T-cell (primary cell): Measurements from ENCODE around the gene NRBF2. TPM values are rescaled to one million over a fixed set of nuclear protein-coding genes. Genes with fewer than 3 reads are reported as not detected.
"Not testable (repeated sequence)": the region's sequence is repeated elsewhere in the genome, so short reads cannot be mapped to it uniquely, and the experiment has no call there.

ENCODE experiments used
- ATAC-seq, 4 experiments: fragments of 200-7000 bp in 3 of 4; fragments of 150-1000 bp in 1 of 4; cut with Tn5 transposase; replicated peaks in 1 of 4; 1 replicate in 3 of 4; 2 replicates in 1 of 4; pipeline ENCODE4 v1.10.0; 2021; ENCODE audit warnings: moderate library complexity in 3 of 4, mild to moderate bottlenecking in 2 of 4, moderate number of reproducible peaks in 1 of 4
- CTCF ChIA-PET, 2 donors: fragments of 300-600 bp; sonication (Branson Sonifier 250); formaldehyde crosslinking; loops; one replicate each; lab custom pipeline; 2022; ENCODE audit warnings: antibody characterized with exemption in 2 of 2; lab: Charles Lee
- POLR2A ChIA-PET, 2 donors: fragments of 300-600 bp; sonication (Branson Sonifier 250); formaldehyde crosslinking; loops; one replicate each; lab custom pipeline; 2022; ENCODE audit warnings: antibody characterized with exemption in 2 of 2; lab: Charles Lee
- DNase-seq, 35 experiments: peaks; one replicate each; pipeline versions ENCODE4 v3.0.0 to v3.0.0-alpha.2; 2013 to 2023
- H3K27ac ChIP-seq: one replicate; pipeline ENCODE4 v1.5.1; 2013; ENCODE audit warnings: low read length
- H3K27me3 ChIP-seq, 2 experiments: replicated peaks in 1 of 2; 1 replicate in 1 of 2; 2 replicates in 1 of 2; pipeline versions ENCODE4 v1.6.1 to v1.7.0; 2013; ENCODE audit warnings: low read length in 1 of 2, mixed read lengths in 1 of 2; ENCODE audit not compliant: control insufficient read depth in 2 of 2, insufficient read depth in 2 of 2; ENCODE audit errors: extremely low read depth in 1 of 2
- H3K36me3 ChIP-seq, 2 donors: 1 replicate in 1 of 2; 2 replicates in 1 of 2; pipeline versions ENCODE4 v1.6.1 to v1.7.0; 2013; ENCODE audit warnings: low read length in 1 of 2; ENCODE audit not compliant: control insufficient read depth in 2 of 2, insufficient read depth in 1 of 2; ENCODE audit errors: extremely low read depth in 1 of 2
- H3K4me1 ChIP-seq, 2 experiments: 1 replicate in 1 of 2; 2 replicates in 1 of 2; pipeline versions ENCODE4 v1.6.1 to v1.7.0; 2013; ENCODE audit warnings: low read length in 2 of 2, mixed read lengths in 1 of 2; ENCODE audit not compliant: insufficient read depth in 2 of 2, control insufficient read depth in 1 of 2; ENCODE audit errors: extremely low read depth in 1 of 2
- H3K4me3 ChIP-seq, 2 donors: 1 replicate in 1 of 2; 2 replicates in 1 of 2; pipeline versions ENCODE4 v1.5.1 to v1.7.0; 2013; ENCODE audit warnings: mild to moderate bottlenecking in 2 of 2, low read length in 1 of 2, moderate library complexity in 1 of 2; ENCODE audit not compliant: control insufficient read depth in 1 of 2; ENCODE audit errors: extremely low read depth in 1 of 2
- H3K9me3 ChIP-seq: 2 replicates; pipeline ENCODE4 v1.7.0; 2013
- H3K27ac Mint-ChIP-seq, 2 donors: one replicate each; pipeline ENCODE4 v1.8.0; 2020 to 2021; ENCODE audit warnings: mild to moderate bottlenecking in 2 of 2, mixed read lengths in 2 of 2
- H3K27me3 Mint-ChIP-seq, 2 donors: one replicate each; pipeline ENCODE4 v1.8.0; 2021 to 2022; ENCODE audit warnings: mixed read lengths in 2 of 2
- H3K36me3 Mint-ChIP-seq: one replicate; pipeline ENCODE4 v1.8.0; 2021; ENCODE audit warnings: mixed read lengths
- H3K4me1 Mint-ChIP-seq, 3 donors: one replicate each; pipeline ENCODE4 v1.8.0; 2020 to 2022; ENCODE audit warnings: mixed read lengths in 3 of 3, mild to moderate bottlenecking in 1 of 3
- H3K4me3 Mint-ChIP-seq, 3 donors: one replicate each; pipeline ENCODE4 v1.8.0; 2020 to 2022; ENCODE audit warnings: mild to moderate bottlenecking in 3 of 3, mixed read lengths in 3 of 3, moderate library complexity in 3 of 3
- H3K9me3 Mint-ChIP-seq, 3 donors: one replicate each; pipeline ENCODE4 v1.8.0; 2020 to 2022; ENCODE audit warnings: mixed read lengths in 3 of 3
- WGBS: methylation state at CpG from one replicate; pipeline ENCODE4 v1.1.5; 2013; ENCODE audit warnings: missing lambda C conversion rate; ENCODE audit not compliant: insufficient coverage; 5-methylcytosine and 5-hydroxymethylcytosine counted together
- total RNA-seq, 35 experiments: library from RNA in 6 of 35; stranded (reverse) in 6 of 35; fragments of 120-200 nt in 1 of 35; gene quantifications; one replicate each; pipeline versions ENCODE4 v1.2.1 to v1.2.4 and lab custom pipeline; 2013 to 2026

NRBF2 gene
- total RNA-seq, 5 donors from 2014 or later (not counting 1 experiment from before 2014, with no cell fraction given) = 14.8 to 18.5 (median 17.2) TPM

- H3K4me3 Mint-ChIP-seq = no peak overlapping the region
- H3K27ac Mint-ChIP-seq = no peak overlapping the region
- Histone ChIP-seq H3K27me3 (peaks cover 0 to 9% of the 10 kb centered on the region in 2 experiments), H3K4me1 (no peaks in the 10 kb centered on the region), H3K4me3 (no peak overlapping the region), H3K9me3 (no peaks in the 10 kb centered on the region), H3K27ac (no peak overlapping the region), H3K36me3 (no peaks in the 10 kb centered on the region)
- no peaks in the 10 kb centered on the region for H3K36me3 Mint-ChIP-seq
- DNase-seq = no peak
- no peaks in the 10 kb centered on the region for H3K4me1 Mint-ChIP-seq
- POLR2A ChIA-PET = no interaction called here
- peaks cover 11 to 25% of the 10 kb centered on the region in 2 donors for H3K27me3 Mint-ChIP-seq
- H3K9me3 Mint-ChIP-seq = no peaks in the 10 kb centered on the region
- ATAC-seq = no peak
- CTCF ChIA-PET = interaction anchor here (0.6 to 0.7 kb wide), 2 partner anchors 608 to 1077 kb away, joined by 3 read pairs; no protein-coding TSS in a partner anchor
- WGBS = no CpG with 5 or more reads among the region's 2 CpGs
These were observed 38.7 kb upstream of the NRBF2 start for GRCh38 chr10:63094405-63094804.

- CTCF ChIA-PET = interaction anchor here (0.6 to 0.7 kb wide), 2 partner anchors 607 to 1078 kb away, joined by 3 read pairs; no protein-coding TSS in a partner anchor
- WGBS = no CpG with 5 or more reads among the region's 1 CpG
- H3K4me1 Mint-ChIP-seq = no peaks in the 10 kb centered on the region
- DNase-seq (no peak), ATAC-seq (no peak)
- no peak overlapping the region for H3K4me3 Mint-ChIP-seq
- H3K9me3 Mint-ChIP-seq = no peaks in the 10 kb centered on the region
- H3K36me3 Mint-ChIP-seq = no peaks in the 10 kb centered on the region
- Histone ChIP-seq H3K9me3 (no peaks in the 10 kb centered on the region), H3K27ac (no peak overlapping the region), H3K36me3 (no peaks in the 10 kb centered on the region), H3K4me3 (no peak overlapping the region), H3K4me1 (no peaks in the 10 kb centered on the region), H3K27me3 (peaks cover 0 to 9% of the 10 kb centered on the region in 2 experiments)
- POLR2A ChIA-PET = no interaction called here
- H3K27ac Mint-ChIP-seq = no peak overlapping the region
- H3K27me3 Mint-ChIP-seq = peaks cover 9 to 25% of the 10 kb centered on the region in 2 donors
These were observed 38.2 kb upstream of the NRBF2 start for GRCh38 chr10:63094881-63095280.

GRCh38 chr10:63099734-63100133, 33.4 kb upstream of the NRBF2 start:
- no peaks in the 10 kb centered on the region for H3K9me3 ChIP-seq
- H3K36me3 Mint-ChIP-seq = no peaks in the 10 kb centered on the region
- CTCF ChIA-PET = interaction anchor here (0.5 to 1.1 kb wide), 2 partner anchors 68 to 489 kb away, joined by 3 to 4 read pairs; no protein-coding TSS in a partner anchor

GRCh38 chr10:63101091-63101490, 32.0 kb upstream of the NRBF2 start:
- DNase-seq, H3K27ac ChIP-seq, H3K36me3 Mint-ChIP-seq, ATAC-seq, H3K4me3 ChIP-seq, H3K27ac Mint-ChIP-seq, POLR2A ChIA-PET, H3K36me3 ChIP-seq, H3K4me1 Mint-ChIP-seq, H3K9me3 Mint-ChIP-seq, H3K4me1 ChIP-seq, H3K4me3 Mint-ChIP-seq, H3K9me3 ChIP-seq: not testable (repeated sequence)
- CTCF ChIA-PET = interaction anchor here in 1 of 2 donors (1.1 kb wide), 1 partner anchor 490 kb away, joined by 4 read pairs; no protein-coding TSS in a partner anchor
- H3K27me3 ChIP-seq = peaks cover 0 to 10% of the 10 kb centered on the region in 2 experiments
- peaks cover 23 to 25% of the 10 kb centered on the region in 2 donors for H3K27me3 Mint-ChIP-seq
- 90% methylated on average over 6 of the region's 10 CpGs for WGBS

More at GRCh38 chr10:63099734-63100133, 33.4 kb upstream of the NRBF2 start:
- H3K27ac ChIP-seq = no peak overlapping the region
- no peaks in the 10 kb centered on the region for H3K4me1 Mint-ChIP-seq
- ATAC-seq = no peak
- peaks cover 22 to 30% of the 10 kb centered on the region in 2 donors for H3K27me3 Mint-ChIP-seq
- POLR2A ChIA-PET = no interaction called here
- DNase-seq = no peak
- H3K4me3 Mint-ChIP-seq = no peak overlapping the region
- no peak overlapping the region for H3K27ac Mint-ChIP-seq
- H3K36me3 ChIP-seq = no peaks in the 10 kb centered on the region
- peaks cover 0 to 10% of the 10 kb centered on the region in 2 experiments for H3K27me3 ChIP-seq
- no peaks in the 10 kb centered on the region for H3K4me1 ChIP-seq
- no peaks in the 10 kb centered on the region for H3K9me3 Mint-ChIP-seq
- H3K4me3 ChIP-seq = no peak overlapping the region

GRCh38 chr10:63102279-63102883, 30.7 kb upstream of the NRBF2 start:
- H3K9me3 Mint-ChIP-seq, H3K27ac Mint-ChIP-seq, H3K36me3 ChIP-seq, H3K4me3 ChIP-seq, H3K4me1 Mint-ChIP-seq, H3K9me3 ChIP-seq, H3K36me3 Mint-ChIP-seq, H3K4me1 ChIP-seq, H3K4me3 Mint-ChIP-seq, H3K27ac ChIP-seq, DNase-seq, ATAC-seq, CTCF ChIA-PET: not testable (repeated sequence)
- H3K27me3 Mint-ChIP-seq = peaks cover 30 to 36% of the 10 kb centered on the region in 2 donors
- 84% methylated on average over 3 of the region's 7 CpGs for WGBS
- POLR2A ChIA-PET = interaction anchor here in 1 of 2 donors (0.6 kb wide), 1 partner anchor 35 kb away, joined by 3 read pairs; no protein-coding TSS in a partner anchor
- H3K27me3 ChIP-seq = peaks cover 0 to 10% of the 10 kb centered on the region in 2 experiments

- CTCF ChIA-PET, H3K27ac Mint-ChIP-seq: not testable (repeated sequence)
These were observed 29.9 kb upstream of the NRBF2 start for GRCh38 chr10:63103178-63103577.

More at GRCh38 chr10:63103178-63103577, 29.9 kb upstream of the NRBF2 start:
- DNase-seq, H3K4me3 ChIP-seq, H3K27ac ChIP-seq, H3K36me3 Mint-ChIP-seq, ATAC-seq, H3K4me1 Mint-ChIP-seq, H3K36me3 ChIP-seq, H3K9me3 ChIP-seq, H3K9me3 Mint-ChIP-seq, H3K4me3 Mint-ChIP-seq, H3K4me1 ChIP-seq: not testable (repeated sequence)
- peaks cover 0 to 10% of the 10 kb centered on the region in 2 experiments for H3K27me3 ChIP-seq
- 81% methylated on average over 3 of the region's 4 CpGs for WGBS
- POLR2A ChIA-PET = interaction anchor here in 1 of 2 donors (0.6 kb wide), 1 partner anchor 42 kb away, joined by 3 read pairs; no protein-coding TSS in a partner anchor
- H3K27me3 Mint-ChIP-seq = peaks cover 30 to 34% of the 10 kb centered on the region in 2 donors
